ENCODE results near the gene SORT1.
"Not testable (repeated sequence)": the region's sequence is repeated elsewhere in the genome, so short reads cannot be mapped to it uniquely, and the experiment has no call there.

The SORT1 gene

GRCh38 chr1:109296782-109297181 is 100.9 kb downstream of the SORT1 start:
- DNase-seq (ENCODE audit: low spot score) = no peak

DNA sequence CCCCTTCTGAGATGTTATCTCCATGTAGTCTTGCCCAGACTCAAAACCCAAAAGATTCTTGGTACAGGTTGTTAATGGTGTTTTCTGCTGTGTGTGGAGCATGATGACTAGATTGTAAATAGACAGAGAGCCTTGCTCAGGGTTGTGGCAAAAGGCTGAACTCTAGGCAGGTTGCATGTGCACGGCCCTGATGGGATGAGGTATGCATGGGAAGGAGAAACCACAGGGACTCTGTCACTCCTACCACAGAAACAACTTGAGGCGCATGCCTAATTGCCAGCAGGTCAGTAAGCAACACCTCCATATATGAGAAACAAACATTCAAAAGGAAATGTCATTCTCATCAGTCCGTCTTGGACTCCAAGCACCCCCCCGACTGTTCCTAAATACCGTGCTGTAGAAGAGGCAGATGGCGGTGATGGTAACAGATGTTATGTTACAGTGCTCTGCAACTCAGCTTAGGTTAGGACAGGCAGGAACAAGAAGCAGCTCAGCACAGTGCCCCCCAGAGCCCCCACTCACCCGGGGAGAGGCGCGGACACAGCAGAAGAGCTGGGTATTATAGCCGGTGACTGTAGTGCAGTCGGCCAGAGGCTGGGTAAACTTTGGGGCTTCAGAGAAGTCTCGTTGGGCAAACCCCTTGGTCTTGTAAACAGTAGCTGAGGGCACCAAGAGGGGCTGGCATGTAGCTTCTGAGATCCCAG is 101.9 kb downstream of the SORT1 start:
- DNase-seq (ENCODE audit: low spot score) = no peak

DNA sequence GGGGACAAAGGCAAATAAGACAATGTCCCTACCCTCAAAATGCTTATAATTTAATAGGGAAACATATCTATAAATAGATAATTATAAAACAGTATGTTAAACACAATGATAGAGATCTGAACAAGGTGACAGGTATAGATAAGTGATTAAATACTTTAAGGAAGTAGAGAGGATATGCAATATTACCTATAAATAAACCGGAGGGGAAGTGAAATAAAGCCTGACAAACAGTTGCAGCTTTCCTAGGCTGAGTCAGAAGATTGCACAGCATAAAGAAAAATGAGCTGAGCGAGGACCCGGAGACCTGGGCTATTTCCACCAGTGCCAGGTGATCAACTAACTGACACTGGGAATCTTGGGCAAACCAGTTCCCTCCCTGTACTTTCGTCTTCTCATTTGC is 103.2 kb downstream of the SORT1 start:
- no peak for DNase-seq (ENCODE audit: low spot score)

DNA sequence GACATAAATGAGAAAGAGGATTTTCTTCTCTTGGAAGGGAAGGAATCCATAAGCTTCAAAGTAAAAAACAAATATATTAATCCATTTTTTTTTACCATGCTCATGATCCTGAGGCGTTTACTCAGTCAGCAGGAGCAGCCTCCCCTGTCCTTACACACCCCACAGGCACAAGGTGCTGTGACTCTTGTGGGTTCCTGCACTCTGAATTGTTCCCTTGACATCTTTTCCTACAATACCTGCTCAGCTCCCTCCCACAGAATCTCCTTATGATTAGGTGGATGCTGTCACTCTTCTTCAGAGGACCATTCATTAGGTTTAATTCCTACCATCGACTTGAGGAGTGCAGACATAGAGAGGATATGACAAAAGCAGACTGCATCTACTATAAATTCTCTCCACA is 104.7 kb downstream of the SORT1 start:
- no peak for DNase-seq (ENCODE audit: low spot score)

- DNase-seq (ENCODE audit: low spot score) = no peak
These were observed 105.4 kb downstream of the SORT1 start for GRCh38 chr1:109292364-109292763.

DNA sequence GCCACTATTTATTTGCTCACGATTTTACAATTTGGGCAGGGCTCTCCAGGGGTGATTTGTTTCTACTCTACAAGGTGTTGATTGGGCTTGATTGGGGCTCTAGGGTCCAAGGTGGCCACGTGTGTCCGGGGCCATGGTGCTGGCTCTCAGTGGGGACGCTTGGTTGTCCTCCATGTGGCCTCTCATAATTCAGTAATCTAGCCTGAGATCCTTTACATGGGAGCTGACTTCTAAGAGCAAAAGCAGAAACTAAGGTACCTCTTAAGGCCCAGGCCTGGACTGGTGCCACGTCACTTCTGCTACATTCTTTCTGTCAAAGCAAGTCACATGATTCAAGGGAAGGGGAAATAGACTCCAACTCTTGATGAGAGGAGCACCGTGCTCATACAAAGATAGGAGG is 106.7 kb downstream of the SORT1 start:
- DNase-seq (ENCODE audit: low spot score) = no peak

DNA sequence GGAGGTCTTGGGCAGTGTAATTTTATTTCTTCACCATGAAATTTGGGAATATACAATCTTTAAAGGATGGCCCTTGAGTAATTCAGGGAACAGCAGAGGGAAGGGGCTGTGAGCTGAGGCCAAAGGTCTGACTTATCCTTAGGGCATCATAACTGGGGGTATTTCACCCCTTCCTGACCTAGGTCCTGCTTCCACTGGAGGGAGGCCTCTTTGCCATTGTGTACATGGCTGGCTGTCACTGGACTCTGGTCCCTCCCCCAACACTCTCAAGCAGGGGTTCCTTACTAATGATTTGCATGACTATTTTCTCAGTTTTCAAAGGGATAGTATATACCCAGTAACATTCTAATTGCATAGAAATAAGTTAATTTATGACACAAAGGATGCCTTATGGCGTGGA is 107.6 kb downstream of the SORT1 start:
- no peak for DNase-seq (ENCODE audit: low spot score)

GRCh38 chr1:109286762-109287161 is 111.0 kb downstream of the SORT1 start:
- not testable (repeated sequence) for DNase-seq (ENCODE audit: low spot score)

DNA sequence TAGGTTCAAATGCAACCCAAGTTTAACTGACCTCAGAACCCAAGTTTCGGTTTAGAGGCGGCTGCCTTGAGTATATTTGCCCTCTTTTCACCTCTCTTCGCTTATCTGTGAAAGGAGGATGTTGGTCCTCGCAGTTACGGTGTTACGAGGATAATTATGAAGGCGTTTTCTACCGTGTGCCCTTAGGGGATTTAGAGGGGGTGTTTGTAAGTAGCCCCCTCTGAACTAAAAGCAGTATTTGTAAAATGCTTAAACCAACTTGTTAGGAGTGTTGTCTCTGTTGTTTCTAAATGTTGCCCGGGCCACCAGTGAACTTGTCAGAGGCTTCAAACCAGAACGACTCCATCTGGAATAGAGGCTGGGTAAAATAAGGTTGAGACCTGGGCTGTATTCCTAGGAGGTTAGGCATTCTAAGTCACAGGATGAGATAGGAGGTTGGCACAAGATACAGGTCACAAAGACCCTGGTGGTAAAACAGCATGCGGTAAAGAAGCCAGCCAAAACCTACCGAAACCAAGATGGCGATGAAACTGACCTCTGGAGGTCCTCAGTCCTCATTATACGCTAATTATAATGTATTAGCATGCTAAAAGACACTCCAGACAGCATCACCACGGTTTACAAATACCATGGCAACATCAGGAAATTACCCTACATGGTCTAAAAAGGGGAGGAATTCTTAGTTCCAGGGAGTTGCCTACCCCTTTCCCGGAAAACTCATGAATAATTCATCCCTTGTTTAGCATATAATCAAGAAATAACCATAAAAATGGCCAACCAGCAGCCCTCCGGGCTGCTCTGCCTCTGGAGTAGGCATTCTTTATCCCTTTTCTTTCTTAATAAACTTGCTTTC is 113.7 kb downstream of the SORT1 start:
- no peak for DNase-seq (ENCODE audit: low spot score)

DNA sequence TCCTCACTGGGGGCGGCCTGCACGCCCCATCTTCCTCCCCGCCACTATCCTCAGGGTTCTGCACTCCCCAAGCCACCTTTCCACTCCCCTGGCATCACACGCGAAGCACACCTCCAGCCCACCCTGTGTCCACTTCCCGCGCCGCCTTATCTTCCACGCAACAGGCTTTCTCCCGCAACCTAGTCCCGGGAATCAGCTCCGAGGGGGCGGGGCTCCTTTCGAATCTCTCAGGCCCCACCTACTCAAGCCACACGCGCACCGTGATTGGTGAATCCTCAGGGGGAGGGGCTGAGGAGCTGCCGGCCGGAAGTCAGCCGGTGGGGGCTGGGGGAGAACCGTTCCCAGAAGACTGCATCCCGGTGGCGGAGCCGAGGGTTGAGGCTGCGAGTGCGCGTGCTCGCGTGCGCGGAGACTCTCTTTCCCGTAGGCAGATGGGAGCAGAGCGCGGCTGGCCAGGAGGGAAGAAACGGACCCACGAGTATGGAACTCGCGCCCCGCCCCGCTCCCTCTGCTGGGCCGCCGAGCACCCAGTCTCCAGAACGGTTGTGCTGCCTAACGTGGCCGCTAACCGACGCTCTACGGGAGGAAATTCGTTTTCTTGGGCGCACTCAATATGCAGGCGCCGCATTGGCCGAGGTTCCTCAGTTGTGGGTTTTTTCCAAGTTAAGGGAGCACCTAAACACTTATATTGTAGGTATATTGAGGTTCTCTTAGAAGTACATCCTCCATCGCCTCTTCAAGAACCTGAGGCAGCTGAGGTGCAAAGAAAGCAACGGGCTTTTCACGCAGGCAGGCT is 114.6 kb downstream of the SORT1 start, which contains the start of gene PSRC1:
Gene PSRC1 (minus strand): TSS at position 194 of the 796 bp plus-strand sequence.
- DNase-seq (ENCODE audit: low spot score) = peak; percentile 95

GRCh38 chr1:109282497-109282951 is 115.2 kb downstream of the SORT1 start:
- peak; percentile 19 for DNase-seq (ENCODE audit: low spot score)

GRCh38 chr1:109281680-109282496 is 115.8 kb downstream of the SORT1 start:
- no peak for DNase-seq (ENCODE audit: low spot score)

DNA sequence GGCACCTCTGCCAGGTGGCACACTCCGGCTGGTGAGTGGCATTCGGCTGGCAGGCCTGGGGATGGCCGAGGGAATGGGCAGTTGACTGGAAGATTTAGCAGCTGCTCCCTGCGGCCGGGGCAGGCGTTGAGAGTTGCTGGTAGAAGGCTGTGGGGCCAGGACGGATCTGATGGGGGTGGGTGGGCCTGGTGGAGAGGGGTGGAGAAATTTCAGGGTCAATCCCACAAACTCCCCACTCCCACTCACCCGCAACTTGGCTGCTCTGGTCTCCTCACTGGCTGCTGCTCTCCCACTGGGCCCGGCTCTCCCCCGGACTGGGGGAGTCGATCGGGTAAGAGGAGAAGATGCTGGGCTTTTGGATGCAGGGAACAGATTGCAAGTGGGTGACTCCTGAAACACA is 116.9 kb downstream of the SORT1 start:
- no peak for DNase-seq (ENCODE audit: low spot score)

- DNase-seq (ENCODE audit: low spot score) = no peak
These were observed 118.0 kb downstream of the SORT1 start for GRCh38 chr1:109279615-109280278.

- DNase-seq (ENCODE audit: low spot score) = peak; percentile 63
These were observed 120.1 kb downstream of the SORT1 start for GRCh38 chr1:109277434-109278204.

DNA sequence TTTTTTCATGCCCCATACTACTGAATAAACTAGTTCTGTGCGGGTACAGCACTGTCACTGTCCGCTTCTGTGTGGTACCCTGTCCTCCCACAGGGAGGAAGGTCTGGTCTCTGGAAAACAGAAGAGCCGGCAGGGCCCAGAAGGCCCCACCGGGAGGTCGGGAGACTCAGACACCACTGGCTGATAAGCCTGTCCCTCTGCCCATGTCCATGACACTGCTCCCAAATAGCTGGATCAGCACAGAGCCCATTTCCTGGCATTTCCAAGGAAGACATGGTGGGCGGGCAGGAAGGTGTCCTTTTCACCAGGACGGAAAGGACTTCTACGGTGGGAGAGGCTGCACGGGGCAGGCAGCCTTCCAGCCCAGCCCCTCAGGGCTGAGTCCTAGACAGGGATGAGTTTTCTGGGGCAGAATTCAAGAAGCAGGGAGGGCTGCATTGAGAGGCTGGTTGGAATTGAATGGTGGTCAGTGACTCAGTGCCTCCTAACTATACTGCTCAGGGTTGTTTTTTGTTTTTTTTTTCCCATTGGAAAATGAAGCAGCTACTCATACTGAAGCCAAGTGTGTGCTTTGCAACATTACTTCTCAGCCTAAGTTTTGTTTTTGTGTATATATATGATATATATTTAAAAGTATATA is 121.9 kb downstream of the SORT1 start:
- DNase-seq (ENCODE audit: low spot score) = no peak

GRCh38 chr1:109274533-109275476 is 122.9 kb downstream of the SORT1 start:
- DNase-seq (ENCODE audit: low spot score) = peak; percentile 71

- no peak for DNase-seq (ENCODE audit: low spot score)
These were observed 124.0 kb downstream of the SORT1 start for GRCh38 chr1:109273570-109274288.

Measured in LoVo (cell line).